PFSK-1 (cell line): ENCODE measurements around the gene ATG4B.

Experiments used
- FOXP2 ChIP-seq: optimal IDR thresholded peaks from 2 replicates; pipeline ENCODE3; 2011; ENCODE audit warnings: borderline replicate concordance, control low read depth, inconsistent platforms; ENCODE audit not compliant: insufficient read depth; ENCODE audit errors: extremely low read length, extremely low read depth
- POLR2AphosphoS5 ChIP-seq: IDR thresholded peaks from 2 replicates; pipeline ENCODE4 v1.6.1; 2012; ENCODE audit warnings: low read depth, mild to moderate bottlenecking, control low read depth, low read length, moderate library complexity
- REST ChIP-seq, 2 experiments: IDR thresholded peaks; 2 replicates each; pipeline versions ENCODE4 v1.6.1 to v1.8.0; 2011 to 2012; ENCODE audit warnings: low read depth in 2 of 2, low read length in 2 of 2, control low read depth in 1 of 2, inconsistent platforms in 1 of 2, mild to moderate bottlenecking in 1 of 2, moderate library complexity in 1 of 2; ENCODE audit not compliant: insufficient read depth in 1 of 2
- SIN3A ChIP-seq: IDR thresholded peaks from 2 replicates; pipeline ENCODE4 v1.6.1; 2012; ENCODE audit warnings: mild to moderate bottlenecking, low read length, moderate library complexity, borderline replicate concordance; ENCODE audit not compliant: insufficient read depth
- TAF1 ChIP-seq: IDR thresholded peaks from 2 replicates; pipeline ENCODE4 v1.6.1; 2012; ENCODE audit warnings: low read length, control low read depth, borderline replicate concordance; ENCODE audit not compliant: insufficient read depth

The ATG4B gene

GRCh38 chr2:241686324-241686649 lies 48.8 kb downstream of the ATG4B start:
- no peak for TF ChIP-seq SIN3A
- TF ChIP-seq TAF1 = no peak
- no peak for TF ChIP-seq REST (IDR thresholded peaks at IDR 0.05; ENCODE audit: insufficient read depth in 1 of 2, low read depth in 2 of 2, low read length in 2 of 2)
- no peak for TF ChIP-seq POLR2AphosphoS5
- no peak for TF ChIP-seq FOXP2

GRCh38 chr2:241686650-241687425 lies 49.3 kb downstream of the ATG4B start, which contains the start of gene DTYMK:
Gene DTYMK (minus strand): TSS chr2:241686815. CDS start chr2:241686783, 32 bp downstream.
- TF ChIP-seq REST (IDR thresholded peaks at IDR 0.05; ENCODE audit: insufficient read depth in 1 of 2, low read depth in 2 of 2, low read length in 2 of 2) (peak in 1 of 2 experiments; percentile 64; a peak in 2 of 4 replicates), SIN3A (no peak; the same call in 1 of the 2 replicates), POLR2AphosphoS5 (peak; percentile 88), FOXP2 (peak; percentile 88), TAF1 (peak; percentile 81; the same call in 1 of the 2 replicates)

- TF ChIP-seq FOXP2 (no peak), REST (IDR thresholded peaks at IDR 0.05; ENCODE audit: insufficient read depth in 1 of 2, low read depth in 2 of 2, low read length in 2 of 2) (no peak), TAF1 (no peak), SIN3A (no peak), POLR2AphosphoS5 (no peak)
Measured at GRCh38 chr2:241689306-241689705, 51.8 kb downstream of the ATG4B start.

GRCh38 chr2:241690202-241690717 lies 52.8 kb downstream of the ATG4B start:
- TF ChIP-seq POLR2AphosphoS5 = no peak
- no peak for TF ChIP-seq FOXP2
- TF ChIP-seq TAF1 = no peak
- TF ChIP-seq REST (IDR thresholded peaks at IDR 0.05; ENCODE audit: insufficient read depth in 1 of 2, low read depth in 2 of 2, low read length in 2 of 2) = no peak

GRCh38 chr2:241692448-241692847 lies 55.0 kb downstream of the ATG4B start:
- TF ChIP-seq SIN3A (no peak), FOXP2 (no peak)

GRCh38 chr2:241695651-241696050 lies 58.2 kb downstream of the ATG4B start:
- TF ChIP-seq SIN3A = no peak
- TF ChIP-seq FOXP2 = no peak
- no peak for TF ChIP-seq POLR2AphosphoS5
- no peak for TF ChIP-seq REST (IDR thresholded peaks at IDR 0.05; ENCODE audit: insufficient read depth in 1 of 2, low read depth in 2 of 2, low read length in 2 of 2)
- TF ChIP-seq TAF1 = no peak
